Endodermal cell (in vitro differentiated cells): ENCODE data around the gene KCNC4. TPM values are rescaled to one million over a fixed set of nuclear protein-coding genes. Genes with fewer than 3 reads are reported as not detected.

Experiments
- DNase-seq: peaks from one replicate; pipeline ENCODE4 v3.0.0-alpha.2; 2017
- H3K27ac ChIP-seq: 2 replicates; pipeline ENCODE4 v1.5.1; 2013; ENCODE audit warnings: mild to moderate bottlenecking, low read depth, low read length, moderate library complexity
- H3K27me3 ChIP-seq: 2 replicates; pipeline ENCODE4 v1.6.1; 2013; ENCODE audit warnings: mild to moderate bottlenecking, low read length, moderate library complexity; ENCODE audit not compliant: insufficient read depth, control insufficient read depth, poor library complexity, severe bottlenecking
- H3K36me3 ChIP-seq: 2 replicates; pipeline ENCODE4 v1.7.0; 2013; ENCODE audit warnings: mild to moderate bottlenecking, low read length, moderate library complexity; ENCODE audit not compliant: control insufficient read depth, insufficient read depth
- H3K4me1 ChIP-seq: one replicate; pipeline ENCODE4 v1.7.0; 2013; ENCODE audit warnings: low read length; ENCODE audit not compliant: control insufficient read depth, insufficient read depth
- H3K4me3 ChIP-seq: 2 replicates; pipeline ENCODE4 v1.5.1; 2013; ENCODE audit warnings: mild to moderate bottlenecking, low read length, moderate library complexity
- H3K9ac ChIP-seq: 2 replicates; pipeline ENCODE4 v1.6.1; 2013; ENCODE audit warnings: mild to moderate bottlenecking, low read length, moderate library complexity; ENCODE audit not compliant: poor library complexity, severe bottlenecking; ENCODE audit errors: extremely low read depth
- H3K9me3 ChIP-seq: 2 replicates; pipeline ENCODE4 v1.6.1; 2013; ENCODE audit warnings: mild to moderate bottlenecking, low read length, moderate library complexity; ENCODE audit not compliant: control insufficient read depth
- H3K27ac Mint-ChIP-seq: 2 replicates; pipeline ENCODE4 v1.8.0; 2020; ENCODE audit warnings: mixed read lengths
- H3K27me3 Mint-ChIP-seq: 2 replicates; pipeline ENCODE4 v1.8.0; 2021; ENCODE audit warnings: mild to moderate bottlenecking, mixed read lengths; ENCODE audit not compliant: insufficient read depth
- H3K36me3 Mint-ChIP-seq: 2 replicates; pipeline ENCODE4 v1.8.0; 2020; ENCODE audit warnings: low read depth, mixed read lengths
- H3K4me1 Mint-ChIP-seq: 2 replicates; pipeline ENCODE4 v1.8.0; 2020; ENCODE audit warnings: mixed read lengths
- H3K4me3 Mint-ChIP-seq: 2 replicates; pipeline ENCODE4 v1.8.0; 2020; ENCODE audit warnings: mild to moderate bottlenecking, moderate library complexity, mixed read lengths
- H3K9me3 Mint-ChIP-seq: 2 replicates; pipeline ENCODE4 v1.8.0; 2020; ENCODE audit warnings: mild to moderate bottlenecking, mixed read lengths
- WGBS, 2 experiments: methylation state at CpG; one replicate each; pipeline versions ENCODE4 v1.1.5 to v1.1.7; 2013; ENCODE audit warnings: missing lambda C conversion rate in 2 of 2, mixed read lengths in 1 of 2; ENCODE audit not compliant: insufficient coverage in 1 of 2, insufficient read length in 1 of 2; 5-methylcytosine and 5-hydroxymethylcytosine counted together
- total RNA-seq, 2 donors: library from RNA; stranded (reverse); fragmentation: NEBNext Ultra II Directional in 1 of 2; extraction: Animal tissue kit (Norgen Biotek cat#: 25700) in 1 of 2; gene quantifications; 2 replicates in 1 of 2; 3 replicates in 1 of 2; pipeline ENCODE4 v1.2.1, GENCODE V29; 2021
- TF ChIP-seq, protein P1 (sequence below): fragments of 200-600 bp; sonication (generic); conservative IDR thresholded peaks from 2 replicates; pipeline ENCODE4 v1.5.0; 2021; ENCODE audit warnings: antibody characterized with exemption, mild to moderate bottlenecking

KCNC4 gene
- total RNA-seq, 2 donors from 2014 or later: 7.6 to 10.2 TPM

- Mint-ChIP-seq H3K27ac (no peak overlapping the region), H3K36me3 (no peaks in the 10 kb centered on the region)
These were observed 13.0 kb upstream of the KCNC4 start for GRCh38 chr1:110196917-110197765.

GRCh38 chr1:110197905-110198629, 12.0 kb upstream of the KCNC4 start:
- TF ChIP-seq, protein P1, sequence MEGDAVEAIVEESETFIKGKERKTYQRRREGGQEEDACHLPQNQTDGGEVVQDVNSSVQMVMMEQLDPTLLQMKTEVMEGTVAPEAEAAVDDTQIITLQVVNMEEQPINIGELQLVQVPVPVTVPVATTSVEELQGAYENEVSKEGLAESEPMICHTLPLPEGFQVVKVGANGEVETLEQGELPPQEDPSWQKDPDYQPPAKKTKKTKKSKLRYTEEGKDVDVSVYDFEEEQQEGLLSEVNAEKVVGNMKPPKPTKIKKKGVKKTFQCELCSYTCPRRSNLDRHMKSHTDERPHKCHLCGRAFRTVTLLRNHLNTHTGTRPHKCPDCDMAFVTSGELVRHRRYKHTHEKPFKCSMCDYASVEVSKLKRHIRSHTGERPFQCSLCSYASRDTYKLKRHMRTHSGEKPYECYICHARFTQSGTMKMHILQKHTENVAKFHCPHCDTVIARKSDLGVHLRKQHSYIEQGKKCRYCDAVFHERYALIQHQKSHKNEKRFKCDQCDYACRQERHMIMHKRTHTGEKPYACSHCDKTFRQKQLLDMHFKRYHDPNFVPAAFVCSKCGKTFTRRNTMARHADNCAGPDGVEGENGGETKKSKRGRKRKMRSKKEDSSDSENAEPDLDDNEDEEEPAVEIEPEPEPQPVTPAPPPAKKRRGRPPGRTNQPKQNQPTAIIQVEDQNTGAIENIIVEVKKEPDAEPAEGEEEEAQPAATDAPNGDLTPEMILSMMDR: no peak
- H3K36me3 ChIP-seq: no peaks in the 10 kb centered on the region
- DNase-seq: no peak
- Mint-ChIP-seq H3K27me3 (no peaks in the 10 kb centered on the region), H3K9me3 (no peaks in the 10 kb centered on the region), H3K4me1 (no peaks in the 10 kb centered on the region), H3K4me3 (no peak overlapping the region), H3K27ac (no peak overlapping the region), H3K36me3 (no peaks in the 10 kb centered on the region)
- H3K4me3 ChIP-seq: no peak overlapping the region
- H3K9ac ChIP-seq: no peak overlapping the region
- H3K9me3 ChIP-seq: no peaks in the 10 kb centered on the region
- no peaks in the 10 kb centered on the region for H3K4me1 ChIP-seq
- no peak overlapping the region for H3K27ac ChIP-seq
- 93 to 96% methylated on average over 18 to 23 of the region's 23 CpGs for WGBS, 2 experiments
- no peaks in the 10 kb centered on the region for H3K27me3 ChIP-seq

More at GRCh38 chr1:110196917-110197765, 13.0 kb upstream of the KCNC4 start:
- Histone ChIP-seq H3K4me3 (no peak overlapping the region), H3K36me3 (no peaks in the 10 kb centered on the region), H3K27ac (no peak overlapping the region), H3K27me3 (no peaks in the 10 kb centered on the region), H3K4me1 (no peaks in the 10 kb centered on the region), H3K9me3 (no peaks in the 10 kb centered on the region), H3K9ac (no peak overlapping the region)
- TF ChIP-seq, protein P1: peak; percentile 93
- no peaks in the 10 kb centered on the region for H3K9me3 Mint-ChIP-seq
- 49 to 65% methylated on average over 5 to 12 of the region's 12 CpGs for WGBS, 2 experiments
- H3K27me3 Mint-ChIP-seq: no peaks in the 10 kb centered on the region
- no peak overlapping the region for H3K4me3 Mint-ChIP-seq
- peak; percentile 78 for DNase-seq
- no peaks in the 10 kb centered on the region for H3K4me1 Mint-ChIP-seq

- H3K4me3 ChIP-seq: no peak overlapping the region
- TF ChIP-seq, protein P1: no peak
- H3K36me3 ChIP-seq: no peaks in the 10 kb centered on the region
- no peaks in the 10 kb centered on the region for H3K4me1 Mint-ChIP-seq
- no peak overlapping the region for H3K4me3 Mint-ChIP-seq
- no peak overlapping the region for H3K9ac ChIP-seq
- no peaks in the 10 kb centered on the region for H3K36me3 Mint-ChIP-seq
- H3K27me3 ChIP-seq: no peaks in the 10 kb centered on the region
- WGBS, 2 experiments: 85 to 100% methylated on average over 2 of the region's 2 CpGs
- H3K27ac ChIP-seq: no peak overlapping the region
- no peak overlapping the region for H3K27ac Mint-ChIP-seq
- no peaks in the 10 kb centered on the region for H3K4me1 ChIP-seq
- DNase-seq: no peak
- no peaks in the 10 kb centered on the region for H3K27me3 Mint-ChIP-seq
- H3K9me3 Mint-ChIP-seq: no peaks in the 10 kb centered on the region
- H3K9me3 ChIP-seq: no peaks in the 10 kb centered on the region
These were observed 11.4 kb upstream of the KCNC4 start for GRCh38 chr1:110198746-110199145.
